NCI-H748 treated with DMSO at 0.1 percent for 48 hours (cell line): ENCODE measurements around the gene BHLHA15.
A peak's percentile ranks its signal among the peaks of the same experiment; 100 is the strongest.

Experiments used
- DNase-seq: peaks from one replicate; lab custom pipeline; 2025; lab: John Stamatoyannopoulos, UW

Gene BHLHA15

GRCh38 chr7:98211221-98211675 lies at the start of gene BHLHA15:
Gene BHLHA15 (plus strand): TSS chr7:98211439. CDS start chr7:98212310, 871 bp downstream.
- no peak for DNase-seq

DNA sequence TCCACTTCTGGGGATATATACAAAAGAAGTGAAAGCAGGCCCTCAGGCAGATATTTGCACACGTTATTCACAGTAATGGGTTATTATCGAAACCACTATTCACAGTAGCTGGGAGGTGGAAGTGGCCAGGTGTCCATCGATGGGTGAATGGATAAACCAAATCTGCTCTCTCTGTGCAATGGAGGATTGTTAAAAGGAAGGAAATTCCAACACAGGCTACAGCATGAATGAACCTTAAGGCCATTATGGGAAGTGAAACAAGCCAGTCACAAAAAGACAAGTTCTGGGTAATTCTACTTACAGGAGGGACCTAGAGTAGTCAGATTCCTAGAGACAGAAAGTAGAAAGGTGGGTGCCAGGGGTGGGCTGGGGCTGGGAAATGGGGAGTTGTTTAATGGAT lies 48.5 kb upstream of the BHLHA15 start:
- no peak for DNase-seq

DNA sequence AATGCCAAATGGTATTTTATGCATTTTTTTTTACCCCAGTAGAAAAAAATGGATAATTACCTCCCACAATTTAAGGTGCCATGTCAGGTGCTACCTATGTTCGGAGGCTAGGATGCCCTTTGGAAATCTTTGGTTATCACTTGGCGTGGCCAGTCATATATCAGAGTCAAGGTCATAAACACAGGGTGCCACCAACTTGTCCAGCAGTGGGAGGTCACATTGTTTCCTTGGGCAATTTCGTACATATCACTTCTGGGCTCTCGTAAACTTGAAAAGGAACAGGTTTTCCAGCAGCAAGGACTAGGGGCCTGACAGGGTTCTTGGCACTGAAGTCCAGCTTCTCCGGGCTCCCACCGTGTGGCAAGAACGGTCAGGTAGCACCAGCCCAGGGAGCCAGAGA lies 48.0 kb upstream of the BHLHA15 start:
- DNase-seq = no peak

DNA sequence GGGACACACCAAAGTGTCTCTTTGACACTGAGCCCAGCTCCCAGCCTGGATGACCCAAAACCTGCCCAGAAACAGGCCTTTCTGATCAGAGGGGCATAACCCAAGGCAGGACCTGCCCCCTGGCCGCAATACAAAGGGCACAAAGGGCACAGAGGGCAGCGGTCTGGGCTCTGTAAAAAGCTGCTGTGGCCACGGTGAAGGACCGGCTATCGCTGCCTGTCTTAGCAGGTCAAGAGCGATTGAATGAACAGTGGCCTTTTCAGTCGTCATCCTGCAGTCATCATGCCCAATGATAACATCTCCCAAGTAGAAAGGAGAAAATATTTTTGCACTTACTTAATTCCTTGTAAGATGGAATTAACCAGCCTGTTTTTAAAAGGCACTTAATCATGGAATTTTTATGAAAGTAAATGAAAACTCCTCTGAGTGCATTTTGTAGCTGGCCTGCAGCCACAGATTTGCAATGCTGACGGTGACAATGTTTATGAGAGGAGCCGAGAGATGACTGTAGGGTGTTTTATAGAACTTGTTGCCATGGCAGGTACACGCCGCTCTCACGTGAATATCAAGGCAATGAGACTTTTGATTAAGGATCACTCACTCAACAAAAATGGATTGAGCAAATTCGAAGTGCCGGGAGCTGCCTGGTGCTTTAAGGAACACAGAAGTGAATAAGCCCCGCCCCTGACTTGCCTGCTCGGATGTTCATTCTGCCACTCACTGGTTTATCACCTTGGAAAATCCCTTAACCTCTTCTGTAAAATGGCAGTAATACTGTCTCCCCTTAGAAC lies 47.3 kb upstream of the BHLHA15 start:
- DNase-seq = no peak

DNA sequence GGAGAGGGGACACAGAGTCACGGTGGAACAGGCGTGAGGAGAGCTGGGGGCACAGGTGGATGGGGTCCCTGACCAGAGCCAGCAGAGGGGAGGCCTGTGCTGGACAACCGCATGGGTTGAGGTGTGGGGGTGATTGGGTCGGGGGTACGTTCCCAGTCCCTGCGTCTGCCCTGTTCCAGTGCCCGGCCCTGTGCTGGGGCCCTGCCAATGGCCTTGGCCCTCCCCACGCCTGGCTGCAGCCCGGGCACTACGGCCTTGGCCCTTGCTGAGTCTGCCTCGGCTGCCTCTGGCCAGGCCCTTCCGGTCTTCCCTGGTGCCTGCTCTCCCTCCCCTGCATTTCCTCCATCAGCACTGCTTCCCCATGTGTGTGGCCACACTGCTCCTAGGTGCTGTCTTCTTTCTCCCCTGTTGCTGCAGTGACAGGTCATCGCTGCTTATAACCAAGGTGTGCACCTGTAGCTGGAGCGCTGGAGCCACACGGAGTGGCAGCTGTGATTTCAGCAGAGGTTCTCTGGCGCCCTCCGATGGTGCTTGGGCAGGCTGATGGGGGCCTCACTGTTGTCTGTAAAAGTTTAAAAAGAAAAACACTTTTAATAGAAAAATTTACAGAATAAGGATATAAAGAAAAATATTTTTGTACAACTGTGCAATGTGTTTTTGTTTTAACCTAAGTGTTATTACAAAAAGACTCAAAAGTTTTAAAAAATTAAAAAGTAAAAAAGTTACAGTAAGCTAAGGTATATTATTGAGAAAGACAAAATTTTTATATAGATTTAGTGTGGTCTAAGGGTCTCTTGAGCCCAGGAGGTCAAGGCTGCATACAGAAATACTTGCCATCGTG lies 45.2 kb upstream of the BHLHA15 start:
- DNase-seq = peak; percentile 3

- no peak for DNase-seq
Observed at GRCh38 chr7:98166668-98166970, 44.6 kb upstream of the BHLHA15 start.

DNA sequence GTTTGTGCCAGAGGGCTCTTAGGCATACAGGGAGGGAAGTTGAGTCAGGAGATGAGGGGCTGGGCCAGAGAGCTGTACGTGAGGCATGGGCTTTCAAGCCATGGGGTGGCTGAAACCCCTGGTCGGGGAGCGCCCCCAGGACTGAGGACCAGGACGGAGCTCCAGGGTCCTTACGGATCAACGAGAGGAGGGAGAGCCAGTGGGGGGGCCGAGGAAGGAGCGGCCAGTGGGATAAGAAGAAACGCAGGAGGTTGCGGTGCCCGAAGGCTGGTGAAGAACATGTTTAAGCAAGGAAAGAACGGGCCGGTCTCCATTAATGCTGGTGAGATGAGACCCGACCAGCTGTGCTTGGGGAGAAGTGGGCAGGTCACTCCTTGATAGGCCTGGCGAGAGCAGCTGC lies 43.6 kb upstream of the BHLHA15 start:
- DNase-seq = no peak

- peak; percentile 57 for DNase-seq
Observed at GRCh38 chr7:98168181-98168903, 42.9 kb upstream of the BHLHA15 start.

DNA sequence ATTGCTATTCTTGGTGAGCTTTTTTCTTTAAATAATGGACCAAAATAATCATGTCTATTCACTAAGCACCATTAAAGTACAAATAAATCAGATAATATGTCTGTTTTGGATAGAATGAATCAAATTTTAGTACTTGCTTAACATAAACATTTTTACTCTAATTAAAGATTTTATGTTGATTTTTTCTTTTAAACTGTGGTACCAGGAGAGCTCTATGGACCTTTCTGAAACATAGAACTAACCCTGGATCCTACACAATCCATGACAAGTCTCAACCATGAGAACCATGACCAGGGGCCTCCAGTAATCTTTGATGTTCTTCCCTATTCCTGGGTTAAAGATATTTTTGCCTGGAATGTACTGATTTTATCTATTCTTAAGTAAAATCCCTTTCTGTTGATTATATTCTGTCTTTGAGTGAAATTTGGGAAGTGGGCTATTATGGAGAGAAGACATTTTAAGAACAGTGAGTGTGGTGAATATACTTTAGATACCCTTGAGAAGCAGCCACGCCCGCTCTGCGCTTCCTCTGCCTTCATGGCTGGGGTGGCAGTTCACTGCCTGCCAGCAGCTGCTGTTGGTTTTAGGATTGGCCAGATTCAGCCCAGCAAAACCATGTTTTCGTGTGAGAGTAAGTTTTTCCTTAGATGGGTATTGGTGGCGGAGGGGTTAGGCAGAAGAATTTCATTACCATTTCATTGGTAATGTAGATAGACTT lies 42.2 kb upstream of the BHLHA15 start:
- DNase-seq = no peak

GRCh38 chr7:98170966-98171365 lies 40.3 kb upstream of the BHLHA15 start:
- no peak for DNase-seq

DNA sequence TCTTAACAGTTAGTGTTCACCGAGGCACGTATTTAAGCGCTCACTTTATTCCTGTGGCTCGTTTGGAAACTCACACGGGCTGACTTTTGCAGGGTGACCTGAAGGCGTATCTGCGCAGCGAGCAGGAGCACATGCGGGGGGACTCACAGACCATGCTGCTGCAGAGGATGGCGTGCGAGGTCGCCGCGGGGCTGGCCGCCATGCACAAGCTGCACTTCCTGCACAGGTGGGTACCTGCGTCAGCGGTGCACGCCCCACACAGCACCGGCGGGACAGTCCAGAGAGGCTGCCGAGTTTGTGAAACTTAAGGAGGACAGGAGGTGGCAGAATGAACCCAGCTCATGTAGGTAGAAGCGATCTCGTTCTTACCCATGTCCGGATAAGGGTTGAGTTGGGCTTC lies 39.8 kb upstream of the BHLHA15 start:
- no peak for DNase-seq

- DNase-seq = no peak
Observed at GRCh38 chr7:98174334-98175259, 36.6 kb upstream of the BHLHA15 start.

DNA sequence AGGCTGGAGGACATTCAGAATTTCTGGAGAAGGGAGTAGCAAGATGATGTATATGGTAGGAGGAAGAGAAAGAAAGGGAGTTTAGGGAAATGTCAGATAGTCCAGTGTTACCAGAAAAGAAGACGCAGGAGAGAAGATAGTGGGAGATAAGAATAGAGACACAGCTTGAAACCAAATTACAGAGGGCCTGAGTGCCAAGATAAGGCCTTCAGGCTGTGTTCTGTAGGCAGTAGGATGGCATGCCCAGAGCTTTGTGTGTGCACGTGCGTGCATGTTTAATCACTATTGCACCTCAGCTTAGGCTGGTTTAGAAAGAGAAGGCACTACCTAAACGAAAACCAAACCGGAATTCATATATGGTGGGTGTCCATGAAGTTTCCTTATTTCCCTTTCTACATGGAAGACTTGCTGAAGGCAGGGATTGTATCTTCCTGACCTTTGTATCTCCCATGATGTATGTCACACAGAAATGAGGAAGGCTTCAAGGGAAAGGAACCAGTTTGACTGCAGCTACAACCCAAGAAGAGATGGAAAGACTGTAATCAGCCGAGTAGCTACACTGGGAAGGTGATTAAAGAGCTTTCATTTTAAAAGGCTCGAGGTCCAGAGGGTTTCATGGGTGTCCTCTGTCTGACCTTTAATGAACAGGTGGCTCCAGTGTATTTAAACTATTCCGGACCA lies 35.8 kb upstream of the BHLHA15 start:
- no peak for DNase-seq

DNA sequence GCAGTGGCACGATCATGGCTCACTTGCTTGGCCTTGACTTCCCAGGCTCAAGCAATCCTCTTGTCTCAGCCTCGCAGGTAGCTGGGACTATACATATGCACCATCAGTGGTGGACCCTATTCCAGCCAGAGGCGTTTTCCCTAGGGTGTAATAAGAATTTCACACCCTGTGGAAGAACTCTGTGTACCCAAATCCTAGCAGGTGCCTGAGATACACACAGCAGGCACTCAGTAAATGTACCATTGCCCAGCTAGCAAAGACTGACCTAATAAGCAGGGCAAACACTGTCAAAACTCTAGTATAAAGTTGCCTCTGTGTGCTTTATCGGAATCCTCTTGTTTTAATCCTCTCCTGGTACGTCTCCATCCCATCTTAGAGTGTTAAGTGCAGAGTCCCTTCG lies 33.7 kb upstream of the BHLHA15 start:
- DNase-seq = no peak

- DNase-seq = peak; percentile 44
Observed at GRCh38 chr7:98178321-98178720, 32.9 kb upstream of the BHLHA15 start.

DNA sequence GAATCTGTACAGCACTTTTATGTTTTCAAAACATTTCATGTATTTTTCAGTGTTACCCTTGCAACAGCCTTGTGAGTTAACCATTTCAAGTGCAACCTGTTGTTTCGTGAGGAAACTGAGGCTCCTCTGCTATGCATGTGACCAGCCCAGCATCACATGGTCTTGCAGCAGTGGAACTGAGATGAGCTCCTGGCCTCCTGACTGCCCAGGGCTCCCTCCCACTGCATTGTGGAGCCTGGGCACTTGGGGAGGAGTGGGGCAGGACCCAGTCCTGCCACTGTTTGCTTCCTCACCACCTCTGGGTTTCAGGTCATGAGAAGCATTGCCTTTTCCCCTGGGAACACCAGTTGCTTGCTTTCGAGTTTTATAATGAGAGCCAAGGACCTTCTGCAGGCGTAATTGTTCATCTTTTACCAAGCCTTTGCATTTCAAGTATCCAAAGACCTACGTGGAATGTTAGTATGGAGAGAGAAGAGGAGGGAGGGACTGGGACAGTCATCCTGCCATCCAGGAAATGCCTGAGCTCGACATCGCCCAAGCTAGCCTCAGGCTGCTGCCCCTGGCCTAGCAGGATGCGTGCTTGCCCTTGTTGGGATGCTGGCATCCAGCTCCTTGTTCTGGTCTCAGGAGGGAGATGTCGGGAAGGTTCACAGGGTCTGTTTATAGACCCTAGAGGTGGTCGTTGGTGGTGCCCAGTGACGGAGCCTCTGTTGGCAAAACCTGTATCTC lies 32.3 kb upstream of the BHLHA15 start:
- no peak for DNase-seq

- no peak for DNase-seq
Observed at GRCh38 chr7:98180751-98181150, 30.5 kb upstream of the BHLHA15 start.

GRCh38 chr7:98185101-98185500 lies 26.1 kb upstream of the BHLHA15 start:
- no peak for DNase-seq

- no peak for DNase-seq
Observed at GRCh38 chr7:98186452-98187137, 24.6 kb upstream of the BHLHA15 start.
